ENCODE results near the gene ARID5B. TPM values are rescaled to one million over a fixed set of nuclear protein-coding genes. Genes with fewer than 3 reads are reported as not detected.

ARID5B gene, protein sequence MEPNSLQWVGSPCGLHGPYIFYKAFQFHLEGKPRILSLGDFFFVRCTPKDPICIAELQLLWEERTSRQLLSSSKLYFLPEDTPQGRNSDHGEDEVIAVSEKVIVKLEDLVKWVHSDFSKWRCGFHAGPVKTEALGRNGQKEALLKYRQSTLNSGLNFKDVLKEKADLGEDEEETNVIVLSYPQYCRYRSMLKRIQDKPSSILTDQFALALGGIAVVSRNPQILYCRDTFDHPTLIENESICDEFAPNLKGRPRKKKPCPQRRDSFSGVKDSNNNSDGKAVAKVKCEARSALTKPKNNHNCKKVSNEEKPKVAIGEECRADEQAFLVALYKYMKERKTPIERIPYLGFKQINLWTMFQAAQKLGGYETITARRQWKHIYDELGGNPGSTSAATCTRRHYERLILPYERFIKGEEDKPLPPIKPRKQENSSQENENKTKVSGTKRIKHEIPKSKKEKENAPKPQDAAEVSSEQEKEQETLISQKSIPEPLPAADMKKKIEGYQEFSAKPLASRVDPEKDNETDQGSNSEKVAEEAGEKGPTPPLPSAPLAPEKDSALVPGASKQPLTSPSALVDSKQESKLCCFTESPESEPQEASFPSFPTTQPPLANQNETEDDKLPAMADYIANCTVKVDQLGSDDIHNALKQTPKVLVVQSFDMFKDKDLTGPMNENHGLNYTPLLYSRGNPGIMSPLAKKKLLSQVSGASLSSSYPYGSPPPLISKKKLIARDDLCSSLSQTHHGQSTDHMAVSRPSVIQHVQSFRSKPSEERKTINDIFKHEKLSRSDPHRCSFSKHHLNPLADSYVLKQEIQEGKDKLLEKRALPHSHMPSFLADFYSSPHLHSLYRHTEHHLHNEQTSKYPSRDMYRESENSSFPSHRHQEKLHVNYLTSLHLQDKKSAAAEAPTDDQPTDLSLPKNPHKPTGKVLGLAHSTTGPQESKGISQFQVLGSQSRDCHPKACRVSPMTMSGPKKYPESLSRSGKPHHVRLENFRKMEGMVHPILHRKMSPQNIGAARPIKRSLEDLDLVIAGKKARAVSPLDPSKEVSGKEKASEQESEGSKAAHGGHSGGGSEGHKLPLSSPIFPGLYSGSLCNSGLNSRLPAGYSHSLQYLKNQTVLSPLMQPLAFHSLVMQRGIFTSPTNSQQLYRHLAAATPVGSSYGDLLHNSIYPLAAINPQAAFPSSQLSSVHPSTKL
- 6.7 and 8.3 TPM in 2 replicates for total RNA-seq

DNA sequence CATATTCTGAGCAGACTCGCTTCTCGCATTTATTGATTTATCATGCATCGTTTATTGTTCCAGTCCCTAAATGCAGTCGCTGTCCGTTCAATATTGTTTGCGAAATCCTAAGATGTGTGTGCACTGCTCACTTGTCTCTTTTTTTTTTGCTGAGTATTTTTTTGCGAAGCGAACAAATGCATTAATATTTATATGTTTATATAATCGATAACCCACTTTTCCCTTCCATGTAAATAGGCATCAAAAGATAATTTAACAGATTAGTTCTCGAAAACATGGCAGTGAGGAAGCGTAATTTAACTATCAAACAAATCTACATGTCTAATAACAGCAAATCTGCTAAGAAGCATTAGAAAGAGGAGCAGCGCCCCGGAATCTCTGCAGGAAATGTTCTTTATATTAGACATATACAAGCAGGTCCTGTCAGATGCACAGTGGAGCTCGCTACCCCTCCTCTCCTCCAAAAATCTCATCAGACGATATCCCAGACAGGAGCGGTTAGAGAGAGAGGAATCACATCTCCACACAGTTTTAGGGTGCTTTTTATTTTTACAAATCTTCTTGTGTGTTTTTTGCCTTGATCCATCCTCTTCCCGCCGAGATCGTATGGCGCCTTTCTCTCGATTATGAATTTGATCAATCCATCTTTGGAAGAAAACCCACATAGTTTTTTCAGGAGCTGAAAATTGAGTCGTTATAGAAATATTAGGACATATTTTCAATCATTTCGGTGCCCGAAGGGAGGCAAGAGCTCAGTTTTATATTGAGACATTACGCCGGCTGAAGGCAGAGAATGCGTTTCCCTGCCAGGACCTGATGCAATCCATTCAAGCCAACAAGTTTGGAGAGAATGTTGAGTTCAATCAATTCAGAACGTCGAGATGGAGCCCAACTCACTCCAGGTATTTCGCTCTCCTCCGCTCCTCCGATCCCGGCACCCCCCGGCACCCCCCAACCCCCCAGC is at the start of gene ARID5B:
Gene ARID5B, plus strand, starts transcription at position 871 of the 964 bp plus-strand sequence. Its CDS starts 11 bp downstream, at position 882.

Other genes starting within 250 kb of the ARID5B start
- gene CABCOCO1, start 238.8 kb upstream of the ARID5B start, total RNA-seq = not detected in 2 replicates